Measurements from ENCODE around the gene TBR1. TPM values are rescaled to one million over a fixed set of nuclear protein-coding genes. Genes with fewer than 3 reads are reported as not detected.

The TBR1 gene
- total RNA-seq, 4 donors from 2014 or later: not detected

DNA sequence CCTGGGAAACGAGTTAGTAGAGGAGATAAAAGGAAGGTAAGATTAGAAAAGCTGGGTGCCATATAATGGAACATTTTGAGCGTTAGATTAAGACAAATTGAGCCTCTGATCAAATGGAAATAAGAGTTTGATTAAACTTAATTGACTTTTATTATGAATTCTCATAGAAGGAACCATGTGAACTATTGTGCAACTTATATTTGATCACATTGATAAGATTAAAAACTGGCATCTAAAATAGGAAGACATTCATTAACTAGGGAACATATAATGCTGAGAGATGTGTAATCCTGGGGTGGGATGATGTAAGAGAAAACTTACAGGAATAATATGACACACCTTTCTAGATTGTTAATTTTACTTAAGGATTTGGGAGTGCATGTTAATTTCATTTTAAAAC, 22.5 kb downstream of the TBR1 start:
- H3K27ac ChIP-seq: no peak overlapping the region
- 51 to 61% methylated on average over 2 of the region's 2 CpGs for WGBS, 2 donors
- no peak overlapping the region for H3K4me3 ChIP-seq
- no peaks in the 10 kb centered on the region for H3K36me3 ChIP-seq
- TF ChIP-seq CTCF (IDR thresholded peaks at IDR 0.05) (no peak), EP300 (IDR thresholded peaks at IDR 0.05) (no peak), POLR2A (IDR thresholded peaks at IDR 0.05) (no peak)
- H3K4me1 ChIP-seq: no peaks in the 10 kb centered on the region
- H3K9me3 ChIP-seq: peaks cover 0 to 14% (median 4%) of the 10 kb centered on the region in 4 donors
- no peak for DNase-seq (ENCODE audit: low spot score in 2 of 2)
- H3K27me3 ChIP-seq: peaks cover 0 to 9% of the 10 kb centered on the region in 2 donors

- 93 to 97% methylated on average over 12 of the region's 12 CpGs for WGBS, 2 donors
- DNase-seq (ENCODE audit: low spot score in 2 of 2): no peak
- H3K9me3 ChIP-seq: no peaks in the 10 kb centered on the region
- H3K36me3 ChIP-seq: no peaks in the 10 kb centered on the region
- H3K27me3 ChIP-seq: peaks cover 0 to 3% of the 10 kb centered on the region in 2 donors
- H3K27ac ChIP-seq: no peak overlapping the region
- no peak overlapping the region for H3K4me3 ChIP-seq
- no peaks in the 10 kb centered on the region for H3K4me1 ChIP-seq
- TF ChIP-seq EP300 (IDR thresholded peaks at IDR 0.05): no peak
- no peak for TF ChIP-seq CTCF (IDR thresholded peaks at IDR 0.05)
- no peak for TF ChIP-seq POLR2A (IDR thresholded peaks at IDR 0.05)
Observed at GRCh38 chr2:161445097-161445496, 29.0 kb downstream of the TBR1 start.

- Histone ChIP-seq H3K9me3 (no peaks in the 10 kb centered on the region), H3K27me3 (no peaks in the 10 kb centered on the region), H3K27ac (no peak overlapping the region), H3K36me3 (no peaks in the 10 kb centered on the region), H3K4me3 (no peak overlapping the region), H3K4me1 (no peaks in the 10 kb centered on the region)
- no peak for DNase-seq (ENCODE audit: low spot score in 2 of 2)
- no peak for TF ChIP-seq EP300 (IDR thresholded peaks at IDR 0.05)
- no peak for TF ChIP-seq CTCF (IDR thresholded peaks at IDR 0.05)
- TF ChIP-seq POLR2A (IDR thresholded peaks at IDR 0.05): no peak
Observed at GRCh38 chr2:161448431-161448830, 32.3 kb downstream of the TBR1 start.

- Histone ChIP-seq H3K36me3 (no peaks in the 10 kb centered on the region), H3K9me3 (peaks cover 0 to 6% (median 0%) of the 10 kb centered on the region in 4 donors), H3K4me1 (no peaks in the 10 kb centered on the region), H3K27me3 (no peaks in the 10 kb centered on the region), H3K4me3 (no peak overlapping the region), H3K27ac (no peak overlapping the region)
- no peak for DNase-seq (ENCODE audit: low spot score in 2 of 2)
- WGBS, 2 donors: 71 to 73% methylated on average over 2 of the region's 2 CpGs
- no peak for TF ChIP-seq CTCF (IDR thresholded peaks at IDR 0.05)
- TF ChIP-seq POLR2A (IDR thresholded peaks at IDR 0.05): no peak
- TF ChIP-seq EP300 (IDR thresholded peaks at IDR 0.05): no peak
Observed at GRCh38 chr2:161471631-161472030, 55.5 kb downstream of the TBR1 start.

GRCh38 chr2:161474920-161475319, 58.8 kb downstream of the TBR1 start:
- TF ChIP-seq POLR2A (IDR thresholded peaks at IDR 0.05) (no peak), CTCF (IDR thresholded peaks at IDR 0.05) (no peak), EP300 (IDR thresholded peaks at IDR 0.05) (no peak)
- WGBS, 2 donors: 90 to 94% methylated on average over 2 of the region's 2 CpGs
- peaks cover 0 to 10% (median 0%) of the 10 kb centered on the region in 4 donors for H3K9me3 ChIP-seq

More at GRCh38 chr2:161474920-161475319, 58.8 kb downstream of the TBR1 start:
- Histone ChIP-seq H3K36me3 (no peaks in the 10 kb centered on the region), H3K27ac (no peak overlapping the region), H3K27me3 (no peaks in the 10 kb centered on the region), H3K4me3 (no peak overlapping the region), H3K4me1 (no peaks in the 10 kb centered on the region)
- no peak for DNase-seq (ENCODE audit: low spot score in 2 of 2)

Small RNAs within 50 kb of the gene (small RNA-seq; reads per million reads assigned to genes)
- gene RNA5SP108: not detected

Other genes starting within 250 kb of the TBR1 start
- 10 to 100 TPM; 22.0 to 29.1 (median 26.4) TPM for gene PSMD14, start 107.9 kb upstream of the TBR1 start, total RNA-seq
- gene SLC4A10, start 208.1 kb downstream of the TBR1 start, total RNA-seq: under 1 TPM in 1 of 4 donors, not detected in 3; 0.22 TPM